HG02970 (cell line): Measurements from ENCODE around the gene CA10.

Source experiments
- ATAC-seq: cut with Tn5 transposase; IDR thresholded peaks from one replicate; pipeline ENCODE4 v1.9.1; 2021; ENCODE audit warnings: mild to moderate bottlenecking, moderate library complexity, moderate number of reproducible peaks; ENCODE audit not compliant: unreplicated experiment, low FRiP score

The CA10 gene

GRCh38 chr17:51702963-51703360 is 455.6 kb downstream of the CA10 start:
- ATAC-seq: no peak

GRCh38 chr17:51701501-51701900 is 457.0 kb downstream of the CA10 start:
- ATAC-seq: no peak

- ATAC-seq: no peak
Measured at GRCh38 chr17:51700011-51700760, 458.3 kb downstream of the CA10 start.

- ATAC-seq: no peak
Measured at GRCh38 chr17:51699303-51699702, 459.2 kb downstream of the CA10 start.

- ATAC-seq: no peak
Measured at GRCh38 chr17:51692917-51693316, 465.6 kb downstream of the CA10 start.

GRCh38 chr17:51687887-51688286 is 470.6 kb downstream of the CA10 start:
- ATAC-seq: no peak

GRCh38 chr17:51685287-51685909 is 473.1 kb downstream of the CA10 start:
- no peak for ATAC-seq

GRCh38 chr17:51684214-51684613 is 474.3 kb downstream of the CA10 start:
- no peak for ATAC-seq

- ATAC-seq: no peak
Measured at GRCh38 chr17:51683291-51683690, 475.2 kb downstream of the CA10 start.

- no peak for ATAC-seq
Measured at GRCh38 chr17:51682115-51682514, 476.4 kb downstream of the CA10 start.

GRCh38 chr17:51677875-51678274 is 480.6 kb downstream of the CA10 start:
- no peak for ATAC-seq

- ATAC-seq: no peak
Measured at GRCh38 chr17:51676691-51677487, 481.6 kb downstream of the CA10 start.

GRCh38 chr17:51674579-51675255 is 483.8 kb downstream of the CA10 start:
- no peak for ATAC-seq

- no peak for ATAC-seq
Measured at GRCh38 chr17:51673070-51673469, 485.4 kb downstream of the CA10 start.

GRCh38 chr17:51672065-51672464 is 486.4 kb downstream of the CA10 start:
- no peak for ATAC-seq

- no peak for ATAC-seq
Measured at GRCh38 chr17:51670899-51671298, 487.6 kb downstream of the CA10 start.

- no peak for ATAC-seq
Measured at GRCh38 chr17:51668963-51669246, 489.6 kb downstream of the CA10 start.

- ATAC-seq: no peak
Measured at GRCh38 chr17:51668155-51668962, 490.2 kb downstream of the CA10 start.

- ATAC-seq: no peak
Measured at GRCh38 chr17:51667706-51668083, 490.8 kb downstream of the CA10 start.

GRCh38 chr17:51666971-51667705 is 491.4 kb downstream of the CA10 start:
- no peak for ATAC-seq
